ENCODE results near the gene LAMP5. TPM values are rescaled to one million over a fixed set of nuclear protein-coding genes. Genes with fewer than 3 reads are reported as not detected.

LAMP5 gene
- total RNA-seq (not detected), polyA plus RNA-seq (not detected)

- no peaks in the 10 kb centered on the region for H3K36me3 ChIP-seq (ENCODE audit: insufficient read depth, low read length)
- peak within 1 kb of the TSS in 1 of 7 donors; percentile 44 for H3K4me3 Mint-ChIP-seq
- H3K27me3 ChIP-seq (ENCODE audit: insufficient read depth, low read length, poor library complexity, severe bottlenecking): no peaks in the 10 kb centered on the region
- peaks cover 25 to 43% of the 10 kb centered on the region in 2 donors for H3K27me3 Mint-ChIP-seq
- H3K27ac ChIP-seq (ENCODE audit: low read depth, low read length): no peak within 1 kb of the TSS
- ChIA-PET POLR2A (no interaction called here), CTCF (no interaction called here)
- no peaks in the 10 kb centered on the region for H3K4me1 Mint-ChIP-seq
- H3K9me3 ChIP-seq (ENCODE audit: low read length): no peaks in the 10 kb centered on the region
- H3K4me3 ChIP-seq (ENCODE audit: low read length): no peak within 1 kb of the TSS
- no peak for DNase-seq
- H3K36me3 Mint-ChIP-seq: no peaks in the 10 kb centered on the region
- no peak within 1 kb of the TSS for H3K27ac Mint-ChIP-seq
- H3K9me3 Mint-ChIP-seq: peaks cover 0 to 15% (median 3%) of the 10 kb centered on the region in 5 donors
- H3K4me1 ChIP-seq (ENCODE audit: insufficient read depth, low read length): no peaks in the 10 kb centered on the region
These were observed at the start of gene LAMP5 for GRCh38 chr20:9514461-9515213. LAMP5 (plus strand) TSS chr20:9514590; CDS start chr20:9514853, 263 bp downstream.

- H3K9me3 Mint-ChIP-seq: peaks cover 2 to 18% (median 8%) of the 10 kb centered on the region in 5 donors
- H3K4me1 ChIP-seq (ENCODE audit: insufficient read depth, low read length): no peaks in the 10 kb centered on the region
- no peak overlapping the region for H3K4me3 ChIP-seq (ENCODE audit: low read length)
- H3K4me1 Mint-ChIP-seq: no peaks in the 10 kb centered on the region
- ChIA-PET CTCF (no interaction called here), POLR2A (no interaction called here)
- no peaks in the 10 kb centered on the region for H3K27me3 Mint-ChIP-seq
- no peak overlapping the region for H3K4me3 Mint-ChIP-seq
- no peaks in the 10 kb centered on the region for H3K9me3 ChIP-seq (ENCODE audit: low read length)
- H3K27ac ChIP-seq (ENCODE audit: low read depth, low read length): no peak overlapping the region
- H3K27me3 ChIP-seq (ENCODE audit: insufficient read depth, low read length, poor library complexity, severe bottlenecking): no peaks in the 10 kb centered on the region
- no peak for DNase-seq
- no peaks in the 10 kb centered on the region for H3K36me3 Mint-ChIP-seq
- H3K36me3 ChIP-seq (ENCODE audit: insufficient read depth, low read length): no peaks in the 10 kb centered on the region
- no peak overlapping the region for H3K27ac Mint-ChIP-seq
These were observed 46.4 kb upstream of the LAMP5 start for GRCh38 chr20:9467995-9468394.

GRCh38 chr20:9474835-9475415 is 39.5 kb upstream of the LAMP5 start:
- Histone ChIP-seq H3K4me1 (ENCODE audit: insufficient read depth, low read length) (no peaks in the 10 kb centered on the region), H3K9me3 (ENCODE audit: low read length) (no peaks in the 10 kb centered on the region), H3K4me3 (ENCODE audit: low read length) (no peak overlapping the region), H3K27ac (ENCODE audit: low read depth, low read length) (no peak overlapping the region), H3K27me3 (ENCODE audit: insufficient read depth, low read length, poor library complexity, severe bottlenecking) (no peaks in the 10 kb centered on the region), H3K36me3 (ENCODE audit: insufficient read depth, low read length) (no peaks in the 10 kb centered on the region)
- H3K27me3 Mint-ChIP-seq: no peaks in the 10 kb centered on the region
- H3K9me3 Mint-ChIP-seq: peaks cover 0 to 5% (median 2%) of the 10 kb centered on the region in 5 donors
- no peak overlapping the region for H3K27ac Mint-ChIP-seq
- ChIA-PET CTCF (no interaction called here), POLR2A (no interaction called here)
- no peak overlapping the region for H3K4me3 Mint-ChIP-seq
- no peak for DNase-seq
- no peaks in the 10 kb centered on the region for H3K36me3 Mint-ChIP-seq
- H3K4me1 Mint-ChIP-seq: no peaks in the 10 kb centered on the region

GRCh38 chr20:9475456-9475855 is 38.9 kb upstream of the LAMP5 start:
- POLR2A ChIA-PET: no interaction called here
- no peaks in the 10 kb centered on the region for H3K4me1 Mint-ChIP-seq
- no peaks in the 10 kb centered on the region for H3K36me3 Mint-ChIP-seq
- Histone ChIP-seq H3K9me3 (ENCODE audit: low read length) (no peaks in the 10 kb centered on the region), H3K27ac (ENCODE audit: low read depth, low read length) (no peak overlapping the region), H3K4me3 (ENCODE audit: low read length) (no peak overlapping the region), H3K36me3 (ENCODE audit: insufficient read depth, low read length) (no peaks in the 10 kb centered on the region), H3K27me3 (ENCODE audit: insufficient read depth, low read length, poor library complexity, severe bottlenecking) (no peaks in the 10 kb centered on the region), H3K4me1 (ENCODE audit: insufficient read depth, low read length) (no peaks in the 10 kb centered on the region)
- H3K27ac Mint-ChIP-seq: no peak overlapping the region
- peaks cover 0 to 5% (median 2%) of the 10 kb centered on the region in 5 donors for H3K9me3 Mint-ChIP-seq
- no peaks in the 10 kb centered on the region for H3K27me3 Mint-ChIP-seq
- H3K4me3 Mint-ChIP-seq: no peak overlapping the region
- CTCF ChIA-PET: no interaction called here
- DNase-seq: no peak

- H3K4me3 ChIP-seq (ENCODE audit: low read length): no peak overlapping the region
- POLR2A ChIA-PET: no interaction called here
- no peak for DNase-seq
- no peaks in the 10 kb centered on the region for H3K36me3 ChIP-seq (ENCODE audit: insufficient read depth, low read length)
- CTCF ChIA-PET: no interaction called here
- H3K4me3 Mint-ChIP-seq: no peak overlapping the region
- no peaks in the 10 kb centered on the region for H3K27me3 Mint-ChIP-seq
- H3K4me1 ChIP-seq (ENCODE audit: insufficient read depth, low read length): no peaks in the 10 kb centered on the region
- no peak overlapping the region for H3K27ac Mint-ChIP-seq
- no peaks in the 10 kb centered on the region for H3K27me3 ChIP-seq (ENCODE audit: insufficient read depth, low read length, poor library complexity, severe bottlenecking)
- no peak overlapping the region for H3K27ac ChIP-seq (ENCODE audit: low read depth, low read length)
- H3K9me3 Mint-ChIP-seq: peaks cover 0 to 5% (median 3%) of the 10 kb centered on the region in 5 donors
- H3K4me1 Mint-ChIP-seq: no peaks in the 10 kb centered on the region
- no peaks in the 10 kb centered on the region for H3K9me3 ChIP-seq (ENCODE audit: low read length)
- H3K36me3 Mint-ChIP-seq: no peaks in the 10 kb centered on the region
These were observed 38.2 kb upstream of the LAMP5 start for GRCh38 chr20:9476174-9476573.

- H3K27me3 ChIP-seq (ENCODE audit: insufficient read depth, low read length, poor library complexity, severe bottlenecking): no peaks in the 10 kb centered on the region
- Mint-ChIP-seq H3K27ac (no peak overlapping the region), H3K4me3 (no peak overlapping the region), H3K27me3 (no peaks in the 10 kb centered on the region), H3K36me3 (no peaks in the 10 kb centered on the region), H3K4me1 (no peaks in the 10 kb centered on the region), H3K9me3 (peaks cover 0 to 5% (median 3%) of the 10 kb centered on the region in 5 donors)
- H3K4me1 ChIP-seq (ENCODE audit: insufficient read depth, low read length): no peaks in the 10 kb centered on the region
- H3K27ac ChIP-seq (ENCODE audit: low read depth, low read length): no peak overlapping the region
- DNase-seq: no peak
- no peaks in the 10 kb centered on the region for H3K9me3 ChIP-seq (ENCODE audit: low read length)
- no peak overlapping the region for H3K4me3 ChIP-seq (ENCODE audit: low read length)
- ChIA-PET CTCF (no interaction called here), POLR2A (no interaction called here)
- H3K36me3 ChIP-seq (ENCODE audit: insufficient read depth, low read length): no peaks in the 10 kb centered on the region
These were observed 37.8 kb upstream of the LAMP5 start for GRCh38 chr20:9476637-9477036.

GRCh38 chr20:9478771-9479170 is 35.6 kb upstream of the LAMP5 start:
- ChIA-PET POLR2A (no interaction called here), CTCF (no interaction called here)
- Mint-ChIP-seq H3K4me1 (no peaks in the 10 kb centered on the region), H3K9me3 (peaks cover 0 to 5% (median 4%) of the 10 kb centered on the region in 5 donors), H3K27me3 (no peaks in the 10 kb centered on the region), H3K4me3 (no peak overlapping the region), H3K27ac (no peak overlapping the region), H3K36me3 (no peaks in the 10 kb centered on the region)
- no peaks in the 10 kb centered on the region for H3K4me1 ChIP-seq (ENCODE audit: insufficient read depth, low read length)
- H3K9me3 ChIP-seq (ENCODE audit: low read length): no peaks in the 10 kb centered on the region
- H3K27ac ChIP-seq (ENCODE audit: low read depth, low read length): no peak overlapping the region
- DNase-seq: no peak
- H3K36me3 ChIP-seq (ENCODE audit: insufficient read depth, low read length): no peaks in the 10 kb centered on the region
- no peaks in the 10 kb centered on the region for H3K27me3 ChIP-seq (ENCODE audit: insufficient read depth, low read length, poor library complexity, severe bottlenecking)
- H3K4me3 ChIP-seq (ENCODE audit: low read length): no peak overlapping the region

- H3K27me3 Mint-ChIP-seq: no peaks in the 10 kb centered on the region
- CTCF ChIA-PET: no interaction called here
These were observed 34.3 kb upstream of the LAMP5 start for GRCh38 chr20:9480066-9480465.

More at GRCh38 chr20:9480066-9480465, 34.3 kb upstream of the LAMP5 start:
- H3K36me3 ChIP-seq (ENCODE audit: insufficient read depth, low read length): no peaks in the 10 kb centered on the region
- H3K4me3 ChIP-seq (ENCODE audit: low read length): no peak overlapping the region
- Mint-ChIP-seq H3K4me1 (no peaks in the 10 kb centered on the region), H3K36me3 (no peaks in the 10 kb centered on the region), H3K9me3 (peaks cover 0 to 8% (median 4%) of the 10 kb centered on the region in 5 donors), H3K27ac (no peak overlapping the region), H3K4me3 (no peak overlapping the region)
- no peaks in the 10 kb centered on the region for H3K9me3 ChIP-seq (ENCODE audit: low read length)
- no peak overlapping the region for H3K27ac ChIP-seq (ENCODE audit: low read depth, low read length)
- POLR2A ChIA-PET: no interaction called here
- DNase-seq: no peak
- no peaks in the 10 kb centered on the region for H3K4me1 ChIP-seq (ENCODE audit: insufficient read depth, low read length)
- no peaks in the 10 kb centered on the region for H3K27me3 ChIP-seq (ENCODE audit: insufficient read depth, low read length, poor library complexity, severe bottlenecking)

Data from CD8-positive, alpha-beta memory T cell (primary cell).